ENCODE measurements around the gene PITX1.

The PITX1 gene

GRCh38 chr5:135040333-135041144 lies 6.5 kb upstream of the PITX1 start:
- DNase-seq, result no peak

- DNase-seq, result no peak
Observed at GRCh38 chr5:135040034-135040332, 6.0 kb upstream of the PITX1 start.

- no peak for DNase-seq
Observed at GRCh38 chr5:135039271-135040033, 5.4 kb upstream of the PITX1 start.

- DNase-seq, result no peak
Observed at GRCh38 chr5:135038813-135039270, 4.8 kb upstream of the PITX1 start.

- no peak for DNase-seq
Observed at GRCh38 chr5:135038205-135038812, 4.3 kb upstream of the PITX1 start.

GRCh38 chr5:135037519-135038204 lies 3.6 kb upstream of the PITX1 start:
- no peak for DNase-seq

- DNase-seq, result no peak
Observed at GRCh38 chr5:135036405-135036804, 2.4 kb upstream of the PITX1 start.

GRCh38 chr5:135035678-135036030 lies 1.6 kb upstream of the PITX1 start:
- no peak for DNase-seq

GRCh38 chr5:135034963-135035677 lies 1.1 kb upstream of the PITX1 start:
- no peak for DNase-seq

- peak; percentile 10 for DNase-seq
Observed at GRCh38 chr5:135034236-135034962, 371 bp upstream of the PITX1 start.

- no peak for DNase-seq
Observed at GRCh38 chr5:135032999-135033861, 798 bp downstream of the PITX1 start.

- no peak for DNase-seq
Observed at GRCh38 chr5:135032695-135032998, 1.4 kb downstream of the PITX1 start.

GRCh38 chr5:135031813-135032694 lies 2.0 kb downstream of the PITX1 start:
- DNase-seq, result no peak

- no peak for DNase-seq
Observed at GRCh38 chr5:135030956-135031812, 2.8 kb downstream of the PITX1 start.

- no peak for DNase-seq
Observed at GRCh38 chr5:135030123-135030955, 3.7 kb downstream of the PITX1 start.

GRCh38 chr5:135029477-135030122 lies 4.4 kb downstream of the PITX1 start:
- DNase-seq, result no peak

GRCh38 chr5:135028791-135029476 lies 5.1 kb downstream of the PITX1 start:
- DNase-seq, result no peak

All from CD4-positive, alpha-beta T cell treated with Interleukin-10 for 1 hour (primary cell).